ENCODE data around the gene AURKAIP1. TPM values are rescaled to one million over a fixed set of nuclear protein-coding genes. Genes with fewer than 3 reads are reported as not detected.
A peak's percentile ranks its signal among the peaks of the same experiment; 100 is the strongest.

The AURKAIP1 gene
- total and polyA plus RNA-seq, 2 of the 13 experiments (the other 11 are each of a cell fraction or from before 2014, with no cell fraction given): 69.5 to 175 TPM

DNA sequence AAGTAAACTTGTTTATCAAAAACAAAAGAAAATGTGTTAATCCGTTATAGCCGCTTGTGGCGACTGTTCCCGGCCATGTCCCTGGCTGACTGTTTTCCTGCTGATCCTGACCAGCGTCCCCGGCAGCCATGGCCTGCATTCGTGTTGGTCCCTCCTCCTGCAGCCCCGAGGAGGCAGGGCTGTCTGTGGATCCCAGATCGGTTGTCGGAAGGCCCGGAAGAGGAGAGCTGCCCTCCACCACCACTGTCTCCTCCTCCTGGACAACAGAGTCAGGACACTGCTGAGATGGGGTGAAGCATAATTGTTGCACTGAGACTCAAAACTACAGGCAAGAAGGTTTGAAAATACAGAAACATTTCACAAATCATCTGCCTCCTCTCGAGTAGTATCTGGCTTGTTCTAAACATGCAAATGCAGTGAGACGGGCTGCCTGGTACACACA is 13.0 kb downstream of the AURKAIP1 start (continued):
- TF ChIP-seq, protein P1, sequence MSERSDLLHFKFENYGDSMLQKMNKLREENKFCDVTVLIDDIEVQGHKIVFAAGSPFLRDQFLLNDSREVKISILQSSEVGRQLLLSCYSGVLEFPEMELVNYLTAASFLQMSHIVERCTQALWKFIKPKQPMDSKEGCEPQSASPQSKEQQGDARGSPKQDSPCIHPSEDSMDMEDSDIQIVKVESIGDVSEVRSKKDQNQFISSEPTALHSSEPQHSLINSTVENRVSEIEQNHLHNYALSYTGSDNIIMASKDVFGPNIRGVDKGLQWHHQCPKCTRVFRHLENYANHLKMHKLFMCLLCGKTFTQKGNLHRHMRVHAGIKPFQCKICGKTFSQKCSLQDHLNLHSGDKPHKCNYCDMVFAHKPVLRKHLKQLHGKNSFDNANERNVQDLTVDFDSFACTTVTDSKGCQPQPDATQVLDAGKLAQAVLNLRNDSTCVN (CRISPR knock-in tag; IDR thresholded peaks at IDR 0.05; ENCODE audit: borderline replicate concordance): no peak
- TF ChIP-seq NR1H2 (CRISPR knock-in tag; IDR thresholded peaks at IDR 0.05; ENCODE audit: borderline replicate concordance, low read depth) (no peak), ZSCAN29 (CRISPR knock-in tag; conservative IDR thresholded peaks at IDR 0.05) (0 out of 2 replicates have a peak, but pooled peaks have one; percentile 23), GABPB1 (CRISPR knock-in tag; IDR thresholded peaks at IDR 0.05) (peak; percentile 51), MED13 (CRISPR knock-in tag; IDR thresholded peaks at IDR 0.05) (no peak), SP5 (CRISPR knock-in tag; IDR thresholded peaks at IDR 0.05; ENCODE audit: borderline replicate concordance, low read depth) (0 out of 2 replicates have a peak, but pooled peaks have one; percentile 22), ZFP82 (CRISPR knock-in tag; IDR thresholded peaks at IDR 0.05; ENCODE audit: borderline replicate concordance) (no peak), JUND (CRISPR knock-in tag; IDR thresholded peaks at IDR 0.05) (no peak), AKAP8 (CRISPR knock-in tag; IDR thresholded peaks at IDR 0.05) (peak; percentile 63; the same call in 1 of the 2 replicates), ELF1 (CRISPR knock-in tag; IDR thresholded peaks at IDR 0.05) (peak; percentile 81), DMAP1 (CRISPR knock-in tag; IDR thresholded peaks at IDR 0.05) (peak; percentile 37; the same call in 1 of the 2 replicates), TAF15 (IDR thresholded peaks at IDR 0.05; ENCODE audit: low read depth, low read length, poor library complexity, severe bottlenecking) (no peak), ZNF772 (CRISPR knock-in tag; IDR thresholded peaks at IDR 0.05) (peak; percentile 51; the same call in 1 of the 2 replicates), SATB2 (CRISPR knock-in tag; IDR thresholded peaks at IDR 0.05) (no peak), THAP11 (CRISPR knock-in tag; IDR thresholded peaks at IDR 0.05) (peak; percentile 19; the same call in 1 of the 2 replicates), STAG1 (CRISPR knock-in tag; IDR thresholded peaks at IDR 0.05) (no peak; the same call in 1 of the 2 replicates), SCMH1 (CRISPR knock-in tag; IDR thresholded peaks at IDR 0.05; ENCODE audit: borderline replicate concordance) (no peak), ZNF724P (CRISPR knock-in tag; IDR thresholded peaks at IDR 0.05; ENCODE audit: borderline replicate concordance) (no peak)
- TF ChIP-seq, protein P2, sequence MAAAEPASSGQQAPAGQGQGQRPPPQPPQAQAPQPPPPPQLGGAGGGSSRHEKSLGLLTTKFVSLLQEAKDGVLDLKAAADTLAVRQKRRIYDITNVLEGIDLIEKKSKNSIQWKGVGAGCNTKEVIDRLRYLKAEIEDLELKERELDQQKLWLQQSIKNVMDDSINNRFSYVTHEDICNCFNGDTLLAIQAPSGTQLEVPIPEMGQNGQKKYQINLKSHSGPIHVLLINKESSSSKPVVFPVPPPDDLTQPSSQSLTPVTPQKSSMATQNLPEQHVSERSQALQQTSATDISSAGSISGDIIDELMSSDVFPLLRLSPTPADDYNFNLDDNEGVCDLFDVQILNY (CRISPR knock-in tag; conservative IDR thresholded peaks at IDR 0.05): no peak
- TF ChIP-seq, protein P3, sequence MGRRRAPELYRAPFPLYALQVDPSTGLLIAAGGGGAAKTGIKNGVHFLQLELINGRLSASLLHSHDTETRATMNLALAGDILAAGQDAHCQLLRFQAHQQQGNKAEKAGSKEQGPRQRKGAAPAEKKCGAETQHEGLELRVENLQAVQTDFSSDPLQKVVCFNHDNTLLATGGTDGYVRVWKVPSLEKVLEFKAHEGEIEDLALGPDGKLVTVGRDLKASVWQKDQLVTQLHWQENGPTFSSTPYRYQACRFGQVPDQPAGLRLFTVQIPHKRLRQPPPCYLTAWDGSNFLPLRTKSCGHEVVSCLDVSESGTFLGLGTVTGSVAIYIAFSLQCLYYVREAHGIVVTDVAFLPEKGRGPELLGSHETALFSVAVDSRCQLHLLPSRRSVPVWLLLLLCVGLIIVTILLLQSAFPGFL (CRISPR knock-in tag; IDR thresholded peaks at IDR 0.05): no peak
- TF ChIP-seq, protein P4, sequence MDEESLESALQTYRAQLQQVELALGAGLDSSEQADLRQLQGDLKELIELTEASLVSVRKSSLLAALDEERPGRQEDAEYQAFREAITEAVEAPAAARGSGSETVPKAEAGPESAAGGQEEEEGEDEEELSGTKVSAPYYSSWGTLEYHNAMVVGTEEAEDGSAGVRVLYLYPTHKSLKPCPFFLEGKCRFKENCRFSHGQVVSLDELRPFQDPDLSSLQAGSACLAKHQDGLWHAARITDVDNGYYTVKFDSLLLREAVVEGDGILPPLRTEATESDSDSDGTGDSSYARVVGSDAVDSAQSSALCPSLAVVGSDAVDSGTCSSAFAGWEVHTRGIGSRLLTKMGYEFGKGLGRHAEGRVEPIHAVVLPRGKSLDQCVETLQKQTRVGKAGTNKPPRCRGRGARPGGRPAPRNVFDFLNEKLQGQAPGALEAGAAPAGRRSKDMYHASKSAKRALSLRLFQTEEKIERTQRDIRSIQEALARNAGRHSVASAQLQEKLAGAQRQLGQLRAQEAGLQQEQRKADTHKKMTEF (CRISPR knock-in tag; IDR thresholded peaks at IDR 0.05): peak; percentile 31; the same call in 1 of the 2 replicates
- TF ChIP-seq, protein P5, sequence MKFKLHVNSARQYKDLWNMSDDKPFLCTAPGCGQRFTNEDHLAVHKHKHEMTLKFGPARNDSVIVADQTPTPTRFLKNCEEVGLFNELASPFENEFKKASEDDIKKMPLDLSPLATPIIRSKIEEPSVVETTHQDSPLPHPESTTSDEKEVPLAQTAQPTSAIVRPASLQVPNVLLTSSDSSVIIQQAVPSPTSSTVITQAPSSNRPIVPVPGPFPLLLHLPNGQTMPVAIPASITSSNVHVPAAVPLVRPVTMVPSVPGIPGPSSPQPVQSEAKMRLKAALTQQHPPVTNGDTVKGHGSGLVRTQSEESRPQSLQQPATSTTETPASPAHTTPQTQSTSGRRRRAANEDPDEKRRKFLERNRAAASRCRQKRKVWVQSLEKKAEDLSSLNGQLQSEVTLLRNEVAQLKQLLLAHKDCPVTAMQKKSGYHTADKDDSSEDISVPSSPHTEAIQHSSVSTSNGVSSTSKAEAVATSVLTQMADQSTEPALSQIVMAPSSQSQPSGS (CRISPR knock-in tag; IDR thresholded peaks at IDR 0.05): no peak
- TF ChIP-seq, protein P6, sequence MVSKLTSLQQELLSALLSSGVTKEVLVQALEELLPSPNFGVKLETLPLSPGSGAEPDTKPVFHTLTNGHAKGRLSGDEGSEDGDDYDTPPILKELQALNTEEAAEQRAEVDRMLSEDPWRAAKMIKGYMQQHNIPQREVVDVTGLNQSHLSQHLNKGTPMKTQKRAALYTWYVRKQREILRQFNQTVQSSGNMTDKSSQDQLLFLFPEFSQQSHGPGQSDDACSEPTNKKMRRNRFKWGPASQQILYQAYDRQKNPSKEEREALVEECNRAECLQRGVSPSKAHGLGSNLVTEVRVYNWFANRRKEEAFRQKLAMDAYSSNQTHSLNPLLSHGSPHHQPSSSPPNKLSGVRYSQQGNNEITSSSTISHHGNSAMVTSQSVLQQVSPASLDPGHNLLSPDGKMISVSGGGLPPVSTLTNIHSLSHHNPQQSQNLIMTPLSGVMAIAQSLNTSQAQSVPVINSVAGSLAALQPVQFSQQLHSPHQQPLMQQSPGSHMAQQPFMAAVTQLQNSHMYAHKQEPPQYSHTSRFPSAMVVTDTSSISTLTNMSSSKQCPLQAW (CRISPR knock-in tag; IDR thresholded peaks at IDR 0.05): 0 out of 2 replicates have a peak, but pooled peaks have one; percentile 32
